Stimulated activated CD4-positive, alpha-beta T cell treated with anti-CD3 and anti-CD28 coated beads, Interleukin-12 subunit alpha, Interleukin-12 subunit beta, amount 100 ng/mL, for 4 hours (primary cell): Measurements from ENCODE around the gene TMCO5A.
"Not testable (repeated sequence)": the region's sequence is repeated elsewhere in the genome, so short reads cannot be mapped to it uniquely, and the experiment has no call there.

Experiments
- DNase-seq: peaks from one replicate; pipeline ENCODE4 v3.0.0-alpha.2; 2020

TMCO5A gene

GRCh38 chr15:37934340-37934739 is at the start of gene TMCO5A:
Gene TMCO5A, plus strand, starts transcription at chr15:37934640. Its CDS starts 1,684 bp downstream, at chr15:37936324.
- DNase-seq = no peak

GRCh38 chr15:37885651-37886050 is 48.8 kb upstream of the TMCO5A start:
- no peak for DNase-seq

- no peak for DNase-seq
Observed at GRCh38 chr15:37888356-37888755, 46.1 kb upstream of the TMCO5A start.

- DNase-seq = no peak
Observed at GRCh38 chr15:37891766-37892368, 42.6 kb upstream of the TMCO5A start.

- DNase-seq = no peak
Observed at GRCh38 chr15:37893309-37893708, 41.1 kb upstream of the TMCO5A start.

- no peak for DNase-seq
Observed at GRCh38 chr15:37898362-37898761, 36.1 kb upstream of the TMCO5A start.

GRCh38 chr15:37900326-37901221 is 33.9 kb upstream of the TMCO5A start:
- DNase-seq = no peak

- no peak for DNase-seq
Observed at GRCh38 chr15:37902126-37902525, 32.3 kb upstream of the TMCO5A start.

- no peak for DNase-seq
Observed at GRCh38 chr15:37903919-37904625, 30.4 kb upstream of the TMCO5A start.

- no peak for DNase-seq
Observed at GRCh38 chr15:37907136-37907535, 27.3 kb upstream of the TMCO5A start.

- DNase-seq = no peak
Observed at GRCh38 chr15:37921527-37922385, 12.7 kb upstream of the TMCO5A start.

GRCh38 chr15:37926136-37926535 is 8.3 kb upstream of the TMCO5A start:
- DNase-seq = no peak

- no peak for DNase-seq
Observed at GRCh38 chr15:37929238-37929637, 5.2 kb upstream of the TMCO5A start.

- no peak for DNase-seq
Observed at GRCh38 chr15:37931321-37931720, 3.1 kb upstream of the TMCO5A start.

- DNase-seq = no peak
Observed at GRCh38 chr15:37931868-37932267, 2.6 kb upstream of the TMCO5A start.

GRCh38 chr15:37932549-37932948 is 1.9 kb upstream of the TMCO5A start:
- DNase-seq = no peak

- DNase-seq = no peak
Observed at GRCh38 chr15:37933666-37934065, 774 bp upstream of the TMCO5A start.

- DNase-seq = no peak
Observed at GRCh38 chr15:37940876-37941275, 6.4 kb downstream of the TMCO5A start.

GRCh38 chr15:37941779-37942178 is 7.3 kb downstream of the TMCO5A start:
- no peak for DNase-seq

- no peak for DNase-seq
Observed at GRCh38 chr15:37951999-37952398, 17.6 kb downstream of the TMCO5A start.

GRCh38 chr15:37960742-37961141 is 26.3 kb downstream of the TMCO5A start:
- DNase-seq = not testable (repeated sequence)

GRCh38 chr15:37967788-37968187 is 33.3 kb downstream of the TMCO5A start:
- no peak for DNase-seq

GRCh38 chr15:37973856-37974255 is 39.4 kb downstream of the TMCO5A start:
- no peak for DNase-seq
